BE2C (cell line): Measurements from ENCODE around the gene IRF6.

Experiments
- DNase-seq: peaks from one replicate; pipeline ENCODE4 v3.0.0-alpha.2; 2020
- H3K27me3 ChIP-seq: fragments of 250-450 bp; sonication (Bioruptor Pico); 2 replicates; pipeline ENCODE4 v1.5.1; 2020; ENCODE audit warnings: mild to moderate bottlenecking
- H3K36me3 ChIP-seq: fragments of 250-450 bp; sonication (Bioruptor Pico); 2 replicates; pipeline ENCODE4 v1.5.1; 2020; ENCODE audit warnings: mild to moderate bottlenecking
- H3K4me1 ChIP-seq: fragments of 250-450 bp; sonication (Bioruptor Pico); 2 replicates; pipeline ENCODE4 v1.5.1; 2020
- H3K4me3 ChIP-seq: 2 replicates; pipeline ENCODE4 v1.5.1; 2011; ENCODE audit warnings: low read depth, low read length
- H3K9me3 ChIP-seq: fragments of 250-450 bp; sonication (Bioruptor Pico); 2 replicates; pipeline ENCODE4 v1.5.1; 2020
- CTCF ChIP-seq: IDR thresholded peaks from 2 replicates; pipeline ENCODE4 v1.5.1; 2012; ENCODE audit warnings: mild to moderate bottlenecking, low read depth, low read length

Gene IRF6

GRCh38 chr1:209767706-209768105, 38.2 kb downstream of the IRF6 start:
- Histone ChIP-seq H3K36me3 (no peaks in the 10 kb centered on the region), H3K9me3 (no peaks in the 10 kb centered on the region), H3K4me1 (peaks cover 5% of the 10 kb centered on the region; the same call in 1 of the 2 replicates), H3K27me3 (no peaks in the 10 kb centered on the region), H3K4me3 (no peak overlapping the region)
- TF ChIP-seq CTCF: no peak
- no peak for DNase-seq

- Histone ChIP-seq H3K4me1 (no peaks in the 10 kb centered on the region), H3K36me3 (no peaks in the 10 kb centered on the region), H3K9me3 (no peaks in the 10 kb centered on the region), H3K27me3 (no peaks in the 10 kb centered on the region), H3K4me3 (no peak overlapping the region)
- DNase-seq: no peak
- no peak for TF ChIP-seq CTCF
Observed at GRCh38 chr1:209767096-209767495, 38.8 kb downstream of the IRF6 start.

GRCh38 chr1:209766051-209766450, 39.9 kb downstream of the IRF6 start:
- Histone ChIP-seq H3K27me3 (no peaks in the 10 kb centered on the region), H3K4me3 (no peak overlapping the region), H3K4me1 (no peaks in the 10 kb centered on the region), H3K36me3 (no peaks in the 10 kb centered on the region), H3K9me3 (no peaks in the 10 kb centered on the region)
- no peak for DNase-seq
- no peak for TF ChIP-seq CTCF

DNA sequence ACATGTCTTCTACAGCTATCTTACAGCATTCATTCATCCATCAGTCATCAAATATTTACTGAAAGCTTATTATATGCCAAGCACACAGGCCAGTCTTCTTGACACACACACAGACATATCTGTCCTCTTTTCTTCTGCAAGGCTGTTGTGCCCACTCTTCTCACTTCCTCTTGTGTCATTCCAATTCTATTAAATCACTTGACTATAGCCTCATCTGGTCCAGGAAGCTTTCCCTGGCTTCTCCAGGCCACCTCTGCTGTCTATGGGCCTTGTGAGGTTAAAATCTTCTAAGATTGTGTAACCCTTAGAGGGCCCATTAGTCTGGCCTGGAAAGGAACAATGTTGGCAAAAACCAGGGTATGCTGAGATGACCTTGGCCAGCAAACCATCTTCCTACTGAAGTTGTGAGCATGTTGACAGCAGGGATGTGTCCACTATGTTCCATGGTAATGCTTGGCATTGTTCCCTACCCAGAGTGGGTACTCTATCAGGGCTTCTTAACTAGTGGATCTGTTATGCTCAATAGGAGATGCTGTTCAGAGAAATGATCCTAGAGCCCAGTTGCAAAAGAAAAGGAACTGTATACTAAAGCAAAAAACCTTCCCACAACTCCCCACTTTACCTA, 44.8 kb downstream of the IRF6 start:
- no peak for DNase-seq
- Histone ChIP-seq H3K36me3 (no peaks in the 10 kb centered on the region), H3K4me1 (no peaks in the 10 kb centered on the region), H3K4me3 (no peak overlapping the region), H3K9me3 (no peaks in the 10 kb centered on the region), H3K27me3 (no peaks in the 10 kb centered on the region)
- TF ChIP-seq CTCF: no peak

DNA sequence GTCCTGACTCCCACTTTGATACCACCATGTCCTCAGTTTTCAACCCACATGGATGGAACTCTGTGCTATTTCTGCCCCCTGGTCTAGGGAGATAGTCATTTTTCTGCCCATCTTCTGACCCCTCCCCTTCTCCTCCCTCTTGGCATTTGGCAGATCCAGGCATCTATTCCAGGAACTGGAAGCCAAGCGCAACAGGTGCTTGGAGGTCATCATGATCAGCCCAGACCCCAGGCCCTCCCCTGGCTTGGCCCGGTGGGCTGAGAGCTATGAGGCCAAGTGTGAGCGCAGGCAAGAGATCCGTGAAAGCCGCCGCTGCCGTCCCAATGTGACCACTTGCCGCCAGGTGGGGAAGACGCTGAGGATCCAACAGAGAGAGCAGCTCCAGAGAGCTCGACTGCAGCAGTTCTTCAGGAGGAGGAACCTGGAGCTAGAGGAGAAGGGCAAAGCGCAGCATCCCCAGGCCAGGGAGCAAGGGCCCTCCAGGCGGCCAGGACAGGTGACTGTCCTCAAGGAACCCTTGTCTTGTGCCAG, 46.0 kb downstream of the IRF6 start:
- TF ChIP-seq CTCF: no peak
- Histone ChIP-seq H3K9me3 (no peaks in the 10 kb centered on the region), H3K27me3 (no peaks in the 10 kb centered on the region), H3K4me3 (no peak overlapping the region), H3K36me3 (no peaks in the 10 kb centered on the region), H3K4me1 (no peaks in the 10 kb centered on the region)
- DNase-seq: no peak

DNA sequence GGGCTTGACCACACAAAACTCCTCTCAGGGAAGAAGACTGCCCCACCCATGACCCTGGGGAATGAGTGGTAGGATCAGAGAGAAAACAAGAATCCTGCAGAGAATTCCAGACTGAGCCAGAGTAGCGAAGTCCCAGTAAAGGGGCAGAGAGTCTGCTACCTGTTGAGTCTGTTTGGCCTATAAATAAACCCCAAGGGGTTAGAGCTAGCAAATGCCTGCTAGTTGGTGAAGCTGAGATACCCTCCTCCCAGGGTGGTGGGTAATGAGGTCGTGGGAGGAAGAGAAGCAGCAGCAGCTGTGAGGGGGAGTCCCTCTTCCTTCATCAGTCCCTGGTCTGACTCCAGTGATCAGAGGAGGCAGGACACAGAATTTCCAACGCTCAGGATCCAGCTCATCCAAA, 47.5 kb downstream of the IRF6 start:
- no peaks in the 10 kb centered on the region for H3K36me3 ChIP-seq
- DNase-seq: no peak
- no peak for TF ChIP-seq CTCF
- H3K27me3 ChIP-seq: no peaks in the 10 kb centered on the region
- no peaks in the 10 kb centered on the region for H3K9me3 ChIP-seq
- H3K4me1 ChIP-seq: no peaks in the 10 kb centered on the region
- H3K4me3 ChIP-seq: no peak overlapping the region
